ENCODE measurements around the gene NHLH2.
A peak's percentile ranks its signal among the peaks of the same experiment; 100 is the strongest.

NHLH2 gene

DNA sequence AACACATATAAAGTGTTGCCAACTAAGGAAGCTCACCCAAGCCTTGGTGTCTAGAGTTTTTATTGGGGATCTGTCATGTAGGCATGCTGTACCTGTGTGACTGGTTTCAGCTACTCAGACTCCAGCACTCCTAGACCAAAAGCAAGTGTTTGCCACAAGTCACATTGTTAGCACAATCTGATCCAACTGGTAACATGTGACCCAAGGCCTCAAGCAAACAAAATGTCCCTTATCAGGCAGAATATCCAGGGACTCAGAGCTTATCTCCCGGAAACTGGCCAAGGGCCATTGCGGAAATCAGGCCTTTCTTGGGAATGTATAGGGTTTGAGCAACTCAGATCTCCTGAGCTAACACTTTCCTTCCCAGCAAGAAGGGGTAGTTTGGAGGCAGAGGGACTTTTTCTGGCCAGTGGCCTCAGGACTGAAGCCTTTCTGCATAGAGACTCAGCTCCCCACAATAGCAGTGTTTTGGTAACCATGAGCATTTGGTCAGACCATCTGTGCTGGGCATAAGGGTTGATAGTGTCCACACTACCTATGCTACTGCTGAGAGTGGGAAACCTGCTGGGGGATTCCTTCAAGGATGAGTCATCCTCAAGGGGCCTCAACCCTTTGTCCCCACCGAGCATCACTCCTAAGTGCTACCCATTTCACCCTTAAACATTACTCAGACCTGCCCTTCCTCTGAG lies 29.6 kb downstream of the NHLH2 start:
- TF ChIP-seq NFIC (IDR thresholded peaks at IDR 0.05) (no peak), FOXM1 (IDR thresholded peaks at IDR 0.05; ENCODE audit: borderline replicate concordance, low read depth) (no peak), ZBTB7A (IDR thresholded peaks at IDR 0.05; ENCODE audit: low read depth) (no peak), EGR1 (IDR thresholded peaks at IDR 0.05) (no peak), CEBPB (IDR thresholded peaks at IDR 0.05) (no peak), TEAD4 (IDR thresholded peaks at IDR 0.05) (no peak), YY1 (IDR thresholded peaks at IDR 0.05; ENCODE audit: low read depth) (no peak), TAF1 (IDR thresholded peaks at IDR 0.05; ENCODE audit: low read depth) (no peak), CREB1 (IDR thresholded peaks at IDR 0.05; ENCODE audit: low read depth) (no peak), TCF12 (IDR thresholded peaks at IDR 0.05; ENCODE audit: low read depth) (no peak), RAD21 (IDR thresholded peaks at IDR 0.05; ENCODE audit: low read depth) (no peak), EP300 (IDR thresholded peaks at IDR 0.05; ENCODE audit: borderline replicate concordance) (no peak)
- TF ChIP-seq, protein P1, sequence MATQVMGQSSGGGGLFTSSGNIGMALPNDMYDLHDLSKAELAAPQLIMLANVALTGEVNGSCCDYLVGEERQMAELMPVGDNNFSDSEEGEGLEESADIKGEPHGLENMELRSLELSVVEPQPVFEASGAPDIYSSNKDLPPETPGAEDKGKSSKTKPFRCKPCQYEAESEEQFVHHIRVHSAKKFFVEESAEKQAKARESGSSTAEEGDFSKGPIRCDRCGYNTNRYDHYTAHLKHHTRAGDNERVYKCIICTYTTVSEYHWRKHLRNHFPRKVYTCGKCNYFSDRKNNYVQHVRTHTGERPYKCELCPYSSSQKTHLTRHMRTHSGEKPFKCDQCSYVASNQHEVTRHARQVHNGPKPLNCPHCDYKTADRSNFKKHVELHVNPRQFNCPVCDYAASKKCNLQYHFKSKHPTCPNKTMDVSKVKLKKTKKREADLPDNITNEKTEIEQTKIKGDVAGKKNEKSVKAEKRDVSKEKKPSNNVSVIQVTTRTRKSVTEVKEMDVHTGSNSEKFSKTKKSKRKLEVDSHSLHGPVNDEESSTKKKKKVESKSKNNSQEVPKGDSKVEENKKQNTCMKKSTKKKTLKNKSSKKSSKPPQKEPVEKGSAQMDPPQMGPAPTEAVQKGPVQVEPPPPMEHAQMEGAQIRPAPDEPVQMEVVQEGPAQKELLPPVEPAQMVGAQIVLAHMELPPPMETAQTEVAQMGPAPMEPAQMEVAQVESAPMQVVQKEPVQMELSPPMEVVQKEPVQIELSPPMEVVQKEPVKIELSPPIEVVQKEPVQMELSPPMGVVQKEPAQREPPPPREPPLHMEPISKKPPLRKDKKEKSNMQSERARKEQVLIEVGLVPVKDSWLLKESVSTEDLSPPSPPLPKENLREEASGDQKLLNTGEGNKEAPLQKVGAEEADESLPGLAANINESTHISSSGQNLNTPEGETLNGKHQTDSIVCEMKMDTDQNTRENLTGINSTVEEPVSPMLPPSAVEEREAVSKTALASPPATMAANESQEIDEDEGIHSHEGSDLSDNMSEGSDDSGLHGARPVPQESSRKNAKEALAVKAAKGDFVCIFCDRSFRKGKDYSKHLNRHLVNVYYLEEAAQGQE (IDR thresholded peaks at IDR 0.05; ENCODE audit: low read depth), result no peak
- TF ChIP-seq, protein P2, sequence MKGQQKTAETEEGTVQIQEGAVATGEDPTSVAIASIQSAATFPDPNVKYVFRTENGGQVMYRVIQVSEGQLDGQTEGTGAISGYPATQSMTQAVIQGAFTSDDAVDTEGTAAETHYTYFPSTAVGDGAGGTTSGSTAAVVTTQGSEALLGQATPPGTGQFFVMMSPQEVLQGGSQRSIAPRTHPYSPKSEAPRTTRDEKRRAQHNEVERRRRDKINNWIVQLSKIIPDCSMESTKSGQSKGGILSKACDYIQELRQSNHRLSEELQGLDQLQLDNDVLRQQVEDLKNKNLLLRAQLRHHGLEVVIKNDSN (IDR thresholded peaks at IDR 0.05), result no peak
- TF ChIP-seq, protein P3, sequence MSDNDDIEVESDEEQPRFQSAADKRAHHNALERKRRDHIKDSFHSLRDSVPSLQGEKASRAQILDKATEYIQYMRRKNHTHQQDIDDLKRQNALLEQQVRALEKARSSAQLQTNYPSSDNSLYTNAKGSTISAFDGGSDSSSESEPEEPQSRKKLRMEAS (IDR thresholded peaks at IDR 0.05), result no peak

DNA sequence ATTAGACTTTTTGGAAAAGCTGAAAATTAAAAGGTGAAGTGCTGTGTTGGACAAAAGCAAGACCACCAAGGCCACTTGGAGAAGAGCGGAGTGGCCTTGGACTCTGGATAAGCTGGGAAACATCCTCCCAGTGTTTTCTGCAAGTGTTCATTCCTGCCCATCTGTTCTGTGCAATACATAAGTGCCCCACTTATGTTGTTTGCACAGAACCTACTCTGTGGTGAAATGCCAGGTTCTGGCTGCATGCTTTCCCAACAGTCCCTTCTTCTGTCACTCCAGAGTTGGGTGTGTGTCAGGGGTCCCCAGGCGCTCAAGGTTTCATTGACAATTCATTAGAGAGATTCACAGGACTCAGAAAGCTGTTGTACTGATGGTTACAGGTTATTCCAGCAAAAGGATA lies 30.3 kb downstream of the NHLH2 start:
- no peak for TF ChIP-seq RAD21 (IDR thresholded peaks at IDR 0.05; ENCODE audit: low read depth)
- no peak for TF ChIP-seq ZBTB7A (IDR thresholded peaks at IDR 0.05; ENCODE audit: low read depth)
- no peak for TF ChIP-seq TCF12 (IDR thresholded peaks at IDR 0.05; ENCODE audit: low read depth)
- TF ChIP-seq YY1 (IDR thresholded peaks at IDR 0.05; ENCODE audit: low read depth), result no peak
- TF ChIP-seq TEAD4 (IDR thresholded peaks at IDR 0.05), result no peak
- TF ChIP-seq, protein P1 (IDR thresholded peaks at IDR 0.05; ENCODE audit: low read depth), result no peak
- no peak for TF ChIP-seq EGR1 (IDR thresholded peaks at IDR 0.05)
- TF ChIP-seq FOXM1 (IDR thresholded peaks at IDR 0.05; ENCODE audit: borderline replicate concordance, low read depth), result no peak
- TF ChIP-seq NFIC (IDR thresholded peaks at IDR 0.05), result no peak
- no peak for TF ChIP-seq CREB1 (IDR thresholded peaks at IDR 0.05; ENCODE audit: low read depth)
- TF ChIP-seq, protein P2 (IDR thresholded peaks at IDR 0.05), result no peak
- TF ChIP-seq, protein P3 (IDR thresholded peaks at IDR 0.05), result no peak
- no peak for TF ChIP-seq CEBPB (IDR thresholded peaks at IDR 0.05)
- TF ChIP-seq EP300 (IDR thresholded peaks at IDR 0.05; ENCODE audit: borderline replicate concordance), result no peak
- no peak for TF ChIP-seq TAF1 (IDR thresholded peaks at IDR 0.05; ENCODE audit: low read depth)

DNA sequence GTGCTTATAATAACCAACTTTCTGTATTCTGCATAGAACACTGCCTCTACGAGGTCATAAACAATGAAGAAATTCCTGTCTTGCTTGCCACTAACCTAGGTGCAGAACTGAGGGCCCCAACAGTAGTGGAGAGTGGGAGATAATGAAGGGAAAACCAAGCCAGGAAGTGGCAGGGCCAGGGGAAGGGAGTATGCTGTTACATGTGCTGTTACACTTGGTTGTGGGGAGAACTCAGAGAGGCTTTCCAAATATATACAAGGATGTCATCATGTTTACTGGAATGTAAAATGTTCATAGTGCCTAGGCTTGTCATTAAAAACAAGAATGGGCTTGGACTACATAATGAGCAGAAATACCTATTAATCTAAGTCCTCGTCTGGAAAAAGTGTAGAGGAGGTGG lies 31.1 kb downstream of the NHLH2 start:
- no peak for TF ChIP-seq TAF1 (IDR thresholded peaks at IDR 0.05; ENCODE audit: low read depth)
- TF ChIP-seq RAD21 (IDR thresholded peaks at IDR 0.05; ENCODE audit: low read depth), result no peak
- TF ChIP-seq ZBTB7A (IDR thresholded peaks at IDR 0.05; ENCODE audit: low read depth), result no peak

DNA sequence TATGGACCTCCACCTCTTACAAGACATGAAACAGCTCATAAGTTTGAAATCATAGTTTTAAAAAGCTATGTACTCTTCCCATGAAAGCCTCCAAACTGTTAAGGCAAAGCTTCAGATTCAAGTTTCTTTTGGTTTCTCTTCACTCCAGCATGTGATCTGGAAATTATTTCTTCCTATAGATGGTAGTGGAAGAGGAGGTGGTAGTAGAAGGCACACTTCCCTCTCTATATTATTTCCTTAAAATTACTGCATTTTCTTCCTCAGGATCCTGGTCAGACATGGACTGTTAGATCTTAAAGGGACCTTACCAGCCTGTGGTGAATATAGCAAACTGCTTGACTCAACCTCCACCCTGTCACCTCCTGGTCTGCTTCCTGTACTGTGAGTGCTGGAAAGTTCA lies 31.9 kb downstream of the NHLH2 start:
- TF ChIP-seq, protein P2 (IDR thresholded peaks at IDR 0.05), result no peak
- TF ChIP-seq EP300 (IDR thresholded peaks at IDR 0.05; ENCODE audit: borderline replicate concordance) (no peak), TAF1 (IDR thresholded peaks at IDR 0.05; ENCODE audit: low read depth) (no peak)

DNA sequence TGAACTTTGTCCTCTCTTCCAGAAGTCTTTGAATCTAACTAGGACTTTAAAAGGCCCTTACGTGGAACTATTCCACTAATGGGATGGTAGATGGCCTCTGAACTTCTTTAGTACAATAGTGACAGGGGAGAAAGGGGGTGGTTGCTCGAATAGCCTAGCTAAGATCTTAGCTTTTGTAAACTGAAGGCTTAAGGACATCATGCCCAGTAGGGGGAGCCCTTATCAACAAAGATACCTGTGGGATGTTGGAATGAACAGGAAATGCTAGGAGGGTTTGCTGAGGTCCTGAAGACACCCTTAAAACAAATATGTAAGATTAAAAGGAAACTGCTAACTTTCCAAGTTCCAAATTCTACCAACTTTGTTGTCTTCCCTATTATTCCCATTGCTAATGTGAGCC lies 33.2 kb downstream of the NHLH2 start:
- TF ChIP-seq YY1 (IDR thresholded peaks at IDR 0.05; ENCODE audit: low read depth) (no peak), RAD21 (IDR thresholded peaks at IDR 0.05; ENCODE audit: low read depth) (peak; percentile 77)

DNA sequence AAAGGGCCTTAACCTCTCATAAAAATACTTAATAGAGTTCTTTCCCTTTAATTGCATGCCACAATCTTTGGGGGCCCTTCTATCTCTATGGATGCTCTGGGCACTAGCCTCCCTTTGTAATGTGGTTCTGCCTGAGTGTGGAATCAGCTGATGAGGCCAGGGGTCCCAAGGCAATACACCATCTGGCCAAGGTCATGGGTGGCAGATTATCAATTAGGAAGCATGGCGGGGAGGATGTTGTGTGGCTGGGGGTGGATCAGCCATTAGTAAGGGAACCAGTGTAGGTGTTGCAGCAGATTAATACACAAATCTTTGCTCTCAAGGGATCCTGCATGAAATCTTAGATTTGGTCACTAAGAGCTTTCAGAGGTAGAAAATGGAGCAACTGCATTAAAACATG lies 35.3 kb downstream of the NHLH2 start:
- TF ChIP-seq EP300 (IDR thresholded peaks at IDR 0.05; ENCODE audit: borderline replicate concordance), result no peak
- no peak for TF ChIP-seq FOXM1 (IDR thresholded peaks at IDR 0.05; ENCODE audit: borderline replicate concordance, low read depth)
- no peak for TF ChIP-seq TAF1 (IDR thresholded peaks at IDR 0.05; ENCODE audit: low read depth)
- TF ChIP-seq, protein P3 (IDR thresholded peaks at IDR 0.05), result no peak
- TF ChIP-seq ZBTB7A (IDR thresholded peaks at IDR 0.05; ENCODE audit: low read depth), result no peak
- TF ChIP-seq CEBPB (IDR thresholded peaks at IDR 0.05), result no peak
- no peak for TF ChIP-seq EGR1 (IDR thresholded peaks at IDR 0.05)
- no peak for TF ChIP-seq TEAD4 (IDR thresholded peaks at IDR 0.05)
- TF ChIP-seq RAD21 (IDR thresholded peaks at IDR 0.05; ENCODE audit: low read depth), result no peak
- TF ChIP-seq, protein P1 (IDR thresholded peaks at IDR 0.05; ENCODE audit: low read depth), result no peak
- TF ChIP-seq, protein P2 (IDR thresholded peaks at IDR 0.05), result no peak
- no peak for TF ChIP-seq CREB1 (IDR thresholded peaks at IDR 0.05; ENCODE audit: low read depth)
- TF ChIP-seq NFIC (IDR thresholded peaks at IDR 0.05), result no peak
- TF ChIP-seq YY1 (IDR thresholded peaks at IDR 0.05; ENCODE audit: low read depth), result no peak
- no peak for TF ChIP-seq TCF12 (IDR thresholded peaks at IDR 0.05; ENCODE audit: low read depth)
